PC-3 (cell line): ENCODE data around the gene LIMS1. TPM values are rescaled to one million over a fixed set of nuclear protein-coding genes. Genes with fewer than 3 reads are reported as not detected.

Source experiments
- ATAC-seq: fragments of 200-7000 bp; cut with Tn5 transposase; 2 replicates; pipeline ENCODE4 v1.9.1; 2020; ENCODE audit warnings: mild to moderate bottlenecking, moderate library complexity
- BruUV-seq: library from RNA; stranded (reverse); fragments of 400-500 nt; replicated peaks from 2 replicates; lab custom pipeline; 2021; lab: Mats Ljungman, UMichigan
- CTCF ChIA-PET: fragments of 300-600 bp; sonication (Branson Sonifier 250); formaldehyde crosslinking; loops from one replicate; lab custom pipeline; 2022; ENCODE audit warnings: antibody characterized with exemption; lab: Charles Lee
- POLR2A ChIA-PET: fragments of 300-600 bp; sonication (Branson Sonifier 250); formaldehyde crosslinking; loops from one replicate; lab custom pipeline; 2022; ENCODE audit warnings: antibody characterized with exemption; ENCODE audit not compliant: unreplicated experiment; lab: Charles Lee
- DNase-seq: peaks from one replicate; pipeline ENCODE4 v3.0.0-alpha.2; 2015
- H2AFZ ChIP-seq: fragments of 300-600 bp; sonication (generic); 2 replicates; pipeline ENCODE4 v1.6.0; 2016; ENCODE audit warnings: antibody characterized with exemption, low read length
- H3F3A ChIP-seq: fragments of 300-600 bp; sonication (generic); one replicate; pipeline ENCODE4 v1.6.0; 2017; ENCODE audit warnings: antibody characterized with exemption, low read length, control low read depth, mild to moderate bottlenecking; ENCODE audit not compliant: unreplicated experiment
- H3K27ac ChIP-seq: fragments of 300-600 bp; sonication (generic); 2 replicates; pipeline ENCODE4 v1.5.1; 2016; ENCODE audit warnings: mild to moderate bottlenecking, low read length
- H3K27me3 ChIP-seq: fragments of 300-600 bp; sonication (generic); 2 replicates; pipeline ENCODE4 v1.6.1; 2016; ENCODE audit warnings: low read length, mixed read lengths
- H3K36me3 ChIP-seq: fragments of 300-600 bp; sonication (generic); 2 replicates; pipeline ENCODE4 v1.6.1; 2016; ENCODE audit warnings: low read depth, mixed run types, low read length, mixed read lengths
- H3K4me1 ChIP-seq: fragments of 300-600 bp; sonication (generic); 2 replicates; pipeline ENCODE4 v1.5.1; 2016; ENCODE audit warnings: low read length; ENCODE audit not compliant: insufficient read depth
- H3K4me2 ChIP-seq: fragments of 300-600 bp; sonication (generic); 2 replicates; pipeline ENCODE4 v1.6.0; 2016; ENCODE audit warnings: low read length
- H3K4me3 ChIP-seq: fragments of 300-600 bp; sonication (generic); 2 replicates; pipeline ENCODE4 v1.5.1; 2016; ENCODE audit warnings: mild to moderate bottlenecking, low read length, mixed read lengths
- H3K79me2 ChIP-seq: fragments of 300-600 bp; sonication (generic); 2 replicates; pipeline ENCODE4 v1.6.1; 2017; ENCODE audit warnings: low read length, mixed read lengths
- H3K9ac ChIP-seq: fragments of 300-600 bp; sonication (generic); 2 replicates; pipeline ENCODE4 v1.6.0; 2016; ENCODE audit warnings: mild to moderate bottlenecking, low read length
- H3K9me2 ChIP-seq: fragments of 300-600 bp; sonication (generic); replicated peaks from 2 replicates; pipeline ENCODE4 v1.6.1; 2016; ENCODE audit warnings: mixed run types, low read length, mixed read lengths
- H3K9me3 ChIP-seq: fragments of 300-600 bp; sonication (generic); 2 replicates; pipeline ENCODE4 v1.6.1; 2016; ENCODE audit warnings: low read length, mixed read lengths
- H4K20me1 ChIP-seq: fragments of 300-600 bp; sonication (generic); 2 replicates; pipeline ENCODE4 v1.6.1; 2016; ENCODE audit warnings: low read length, mixed read lengths
- CTCF ChIP-seq: fragments of 300-600 bp; sonication (generic); conservative IDR thresholded peaks from 2 replicates; pipeline ENCODE4 v1.5.1; 2017; ENCODE audit warnings: antibody characterized with exemption, low read depth, mild to moderate bottlenecking, low read length
- EZH2 ChIP-seq: fragments of 300-600 bp; sonication (generic); IDR thresholded peaks from one replicate; pipeline ENCODE4 v1.6.1; 2017; ENCODE audit warnings: antibody characterized with exemption, mild to moderate bottlenecking, low read length; ENCODE audit not compliant: unreplicated experiment
- EZH2phosphoT487 ChIP-seq: fragments of 300-600 bp; sonication (generic); IDR thresholded peaks from 2 replicates; pipeline ENCODE4 v1.6.1; 2018; ENCODE audit warnings: mild to moderate bottlenecking, antibody characterized with exemption, low read length, borderline replicate concordance
- intact Hi-C: fragments of 100-400 bp; cut with micrococcal nuclease; formaldehyde crosslinking; loops from 2 replicates; pipeline ENCODE4 v1.9.0; 2023
- total RNA-seq: library from RNA; depleted of rRNA; stranded (reverse); fragments of >200 nt; gene quantifications from 2 replicates; pipeline ENCODE4 v1.2.3, GENCODE V29; 2014

Gene LIMS1
- total RNA-seq, 1 experiment from 2014 or later, result 58.9 TPM

- intact Hi-C loops, result no loop called here
- ChIA-PET CTCF (no interaction called here), POLR2A (no interaction called here)
- DNase-seq (no peak), ATAC-seq (no peak)
- Histone ChIP-seq H3K79me2 (no peaks in the 10 kb centered on the region), H3F3A (no peaks in the 10 kb centered on the region), H3K4me1 (no peaks in the 10 kb centered on the region), H3K27me3 (no peaks in the 10 kb centered on the region), H3K36me3 (no peaks in the 10 kb centered on the region), H3K27ac (no peak overlapping the region), H3K9me3 (no peaks in the 10 kb centered on the region), H3K4me3 (no peak overlapping the region), H3K9ac (no peak overlapping the region), H3K9me2 (no peaks in the 10 kb centered on the region), H4K20me1 (no peaks in the 10 kb centered on the region), H3K4me2 (no peak overlapping the region), H2AFZ (no peak overlapping the region)
- TF ChIP-seq EZH2 (no peak), EZH2phosphoT487 (no peak), CTCF (no peak)
- no TSS peak for BruUV-seq
Measured at GRCh38 chr2:108691447-108691846, 157.2 kb downstream of the LIMS1 start.

GRCh38 chr2:108701208-108701607 lies 166.9 kb downstream of the LIMS1 start:
- Histone ChIP-seq H3K9ac (no peak overlapping the region), H3K9me3 (no peaks in the 10 kb centered on the region), H3F3A (no peaks in the 10 kb centered on the region), H2AFZ (no peak overlapping the region), H3K4me1 (no peaks in the 10 kb centered on the region), H3K36me3 (no peaks in the 10 kb centered on the region), H3K27me3 (no peaks in the 10 kb centered on the region), H3K9me2 (no peaks in the 10 kb centered on the region), H3K27ac (no peak overlapping the region), H3K79me2 (no peaks in the 10 kb centered on the region), H3K4me3 (no peak overlapping the region), H3K4me2 (no peak overlapping the region), H4K20me1 (no peaks in the 10 kb centered on the region)
- BruUV-seq, result no TSS peak
- no peak for ATAC-seq
- DNase-seq, result no peak
- ChIA-PET POLR2A (no interaction called here), CTCF (no interaction called here)
- intact Hi-C loops, result no loop called here
- TF ChIP-seq CTCF, result no peak
- TF ChIP-seq EZH2phosphoT487, result no peak
- TF ChIP-seq EZH2, result no peak

GRCh38 chr2:108701806-108702205 lies 167.5 kb downstream of the LIMS1 start:
- Histone ChIP-seq H3K27me3 (no peaks in the 10 kb centered on the region), H3K9ac (no peak overlapping the region), H3F3A (no peaks in the 10 kb centered on the region), H3K27ac (no peak overlapping the region), H3K36me3 (no peaks in the 10 kb centered on the region), H2AFZ (no peak overlapping the region), H3K9me2 (no peaks in the 10 kb centered on the region), H3K4me3 (no peak overlapping the region), H3K79me2 (no peaks in the 10 kb centered on the region), H3K4me2 (no peak overlapping the region), H3K9me3 (no peaks in the 10 kb centered on the region), H4K20me1 (no peaks in the 10 kb centered on the region), H3K4me1 (no peaks in the 10 kb centered on the region)
- no TSS peak for BruUV-seq
- DNase-seq, result no peak
- ChIA-PET POLR2A (no interaction called here), CTCF (no interaction called here)
- TF ChIP-seq EZH2phosphoT487, result no peak
- no peak for TF ChIP-seq EZH2
- TF ChIP-seq CTCF, result no peak
- intact Hi-C loops, result no loop called here
- no peak for ATAC-seq
